Measurements from ENCODE around the gene SLC15A3.

SLC15A3 gene

GRCh38 chr11:60923800-60924109 is 28.2 kb downstream of the SLC15A3 start:
- Histone ChIP-seq H3K9me3 (ENCODE audit: control insufficient read depth, low read length) (no peaks in the 10 kb centered on the region), H3K4me3 (ENCODE audit: low read length) (no peak overlapping the region), H3K36me3 (ENCODE audit: control insufficient read depth, insufficient read depth, low read length) (peaks cover 7% of the 10 kb centered on the region), H3K4me1 (ENCODE audit: control insufficient read depth, insufficient read depth, low read length) (peaks cover 17% of the 10 kb centered on the region), H3K9ac (ENCODE audit: low read length) (no peak overlapping the region), H3K27me3 (ENCODE audit: control insufficient read depth, insufficient read depth, low read length) (peaks cover 25% of the 10 kb centered on the region)

GRCh38 chr11:60923326-60923725 is 28.6 kb downstream of the SLC15A3 start:
- H3K4me1 ChIP-seq (ENCODE audit: control insufficient read depth, insufficient read depth, low read length) = peaks cover 17% of the 10 kb centered on the region
- H3K27me3 ChIP-seq (ENCODE audit: control insufficient read depth, insufficient read depth, low read length) = peaks cover 25% of the 10 kb centered on the region
- peaks cover 7% of the 10 kb centered on the region for H3K36me3 ChIP-seq (ENCODE audit: control insufficient read depth, insufficient read depth, low read length)
- no peaks in the 10 kb centered on the region for H3K9me3 ChIP-seq (ENCODE audit: control insufficient read depth, low read length)
- no peak overlapping the region for H3K9ac ChIP-seq (ENCODE audit: low read length)
- H3K4me3 ChIP-seq (ENCODE audit: low read length) = no peak overlapping the region

DNA sequence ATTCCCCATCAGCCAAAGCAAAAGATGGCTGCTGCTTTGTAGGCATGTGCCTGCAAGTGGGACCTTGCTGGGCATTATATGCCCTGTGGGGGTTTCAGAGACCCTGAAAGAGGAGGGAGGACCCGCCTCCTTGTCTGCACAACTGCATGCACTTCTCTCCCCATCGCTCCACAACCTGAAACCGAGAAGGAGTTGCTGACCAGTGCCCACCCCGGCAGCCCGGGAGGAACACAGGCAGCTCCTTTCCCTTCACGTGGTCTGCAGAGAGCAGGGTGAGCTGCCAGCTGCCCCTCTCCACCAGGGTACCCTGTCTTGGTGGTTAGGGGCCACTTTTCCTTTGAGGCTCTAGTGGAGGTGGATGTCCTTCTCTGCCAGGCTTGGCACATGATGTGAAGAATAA is 29.1 kb downstream of the SLC15A3 start:
- peaks cover 17% of the 10 kb centered on the region for H3K4me1 ChIP-seq (ENCODE audit: control insufficient read depth, insufficient read depth, low read length)

GRCh38 chr11:60921777-60922335 is 30.1 kb downstream of the SLC15A3 start:
- H3K4me3 ChIP-seq (ENCODE audit: low read length) = no peak overlapping the region
- H3K4me1 ChIP-seq (ENCODE audit: control insufficient read depth, insufficient read depth, low read length) = peaks cover 12% of the 10 kb centered on the region
- H3K9me3 ChIP-seq (ENCODE audit: control insufficient read depth, low read length) = no peaks in the 10 kb centered on the region
- peaks cover 19% of the 10 kb centered on the region for H3K27me3 ChIP-seq (ENCODE audit: control insufficient read depth, insufficient read depth, low read length)
- no peak overlapping the region for H3K9ac ChIP-seq (ENCODE audit: low read length)
- peaks cover 7% of the 10 kb centered on the region for H3K36me3 ChIP-seq (ENCODE audit: control insufficient read depth, insufficient read depth, low read length)

More for the DNA sequence above, 29.1 kb downstream of the SLC15A3 start:
- Histone ChIP-seq H3K27me3 (ENCODE audit: control insufficient read depth, insufficient read depth, low read length) (peaks cover 25% of the 10 kb centered on the region), H3K9me3 (ENCODE audit: control insufficient read depth, low read length) (no peaks in the 10 kb centered on the region), H3K36me3 (ENCODE audit: control insufficient read depth, insufficient read depth, low read length) (peaks cover 7% of the 10 kb centered on the region), H3K9ac (ENCODE audit: low read length) (no peak overlapping the region), H3K4me3 (ENCODE audit: low read length) (no peak overlapping the region)

- Histone ChIP-seq H3K9me3 (ENCODE audit: control insufficient read depth, low read length) (no peaks in the 10 kb centered on the region), H3K27me3 (ENCODE audit: control insufficient read depth, insufficient read depth, low read length) (peaks cover 17% of the 10 kb centered on the region), H3K4me3 (ENCODE audit: low read length) (no peak overlapping the region), H3K36me3 (ENCODE audit: control insufficient read depth, insufficient read depth, low read length) (peaks cover 7% of the 10 kb centered on the region), H3K9ac (ENCODE audit: low read length) (no peak overlapping the region), H3K4me1 (ENCODE audit: control insufficient read depth, insufficient read depth, low read length) (peaks cover 12% of the 10 kb centered on the region)
Measured at GRCh38 chr11:60921259-60921658, 30.7 kb downstream of the SLC15A3 start.

- Histone ChIP-seq H3K9ac (ENCODE audit: low read length) (no peak overlapping the region), H3K4me1 (ENCODE audit: control insufficient read depth, insufficient read depth, low read length) (peaks cover 13% of the 10 kb centered on the region), H3K4me3 (ENCODE audit: low read length) (no peak overlapping the region), H3K9me3 (ENCODE audit: control insufficient read depth, low read length) (no peaks in the 10 kb centered on the region), H3K36me3 (ENCODE audit: control insufficient read depth, insufficient read depth, low read length) (peaks cover 7% of the 10 kb centered on the region), H3K27me3 (ENCODE audit: control insufficient read depth, insufficient read depth, low read length) (peaks cover 5% of the 10 kb centered on the region)
Measured at GRCh38 chr11:60919956-60920355, 32.0 kb downstream of the SLC15A3 start.

GRCh38 chr11:60919320-60919719 is 32.7 kb downstream of the SLC15A3 start:
- Histone ChIP-seq H3K4me3 (ENCODE audit: low read length) (no peak overlapping the region), H3K9ac (ENCODE audit: low read length) (no peak overlapping the region), H3K27me3 (ENCODE audit: control insufficient read depth, insufficient read depth, low read length) (no peaks in the 10 kb centered on the region), H3K4me1 (ENCODE audit: control insufficient read depth, insufficient read depth, low read length) (peaks cover 8% of the 10 kb centered on the region), H3K9me3 (ENCODE audit: control insufficient read depth, low read length) (no peaks in the 10 kb centered on the region), H3K36me3 (ENCODE audit: control insufficient read depth, insufficient read depth, low read length) (peaks cover 7% of the 10 kb centered on the region)

DNA sequence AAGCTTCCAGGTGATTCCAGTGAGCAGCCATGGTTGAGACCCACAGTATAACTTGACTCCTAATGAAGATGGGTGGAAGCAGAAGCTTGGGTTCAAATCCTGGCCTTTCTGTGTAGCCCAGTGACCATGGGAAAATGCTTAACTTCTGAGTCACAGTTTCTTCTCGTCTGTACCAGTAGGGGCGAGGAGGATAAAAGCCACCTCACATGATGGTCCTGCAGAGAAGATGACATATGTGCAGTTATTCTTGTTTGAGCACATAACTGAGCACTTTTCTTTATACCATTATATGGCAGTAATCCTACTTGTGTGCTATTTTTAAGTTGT is 33.1 kb downstream of the SLC15A3 start:
- no peak overlapping the region for H3K4me3 ChIP-seq (ENCODE audit: low read length)
- no peaks in the 10 kb centered on the region for H3K9me3 ChIP-seq (ENCODE audit: control insufficient read depth, low read length)
- H3K27me3 ChIP-seq (ENCODE audit: control insufficient read depth, insufficient read depth, low read length) = no peaks in the 10 kb centered on the region
- H3K36me3 ChIP-seq (ENCODE audit: control insufficient read depth, insufficient read depth, low read length) = peaks cover 7% of the 10 kb centered on the region
- peaks cover 8% of the 10 kb centered on the region for H3K4me1 ChIP-seq (ENCODE audit: control insufficient read depth, insufficient read depth, low read length)
- H3K9ac ChIP-seq (ENCODE audit: low read length) = no peak overlapping the region

GRCh38 chr11:60918251-60918938 is 33.6 kb downstream of the SLC15A3 start:
- Histone ChIP-seq H3K4me3 (ENCODE audit: low read length) (no peak overlapping the region), H3K4me1 (ENCODE audit: control insufficient read depth, insufficient read depth, low read length) (peaks cover 11% of the 10 kb centered on the region), H3K36me3 (ENCODE audit: control insufficient read depth, insufficient read depth, low read length) (peaks cover 7% of the 10 kb centered on the region), H3K9me3 (ENCODE audit: control insufficient read depth, low read length) (no peaks in the 10 kb centered on the region), H3K27me3 (ENCODE audit: control insufficient read depth, insufficient read depth, low read length) (no peaks in the 10 kb centered on the region), H3K9ac (ENCODE audit: low read length) (no peak overlapping the region)

DNA sequence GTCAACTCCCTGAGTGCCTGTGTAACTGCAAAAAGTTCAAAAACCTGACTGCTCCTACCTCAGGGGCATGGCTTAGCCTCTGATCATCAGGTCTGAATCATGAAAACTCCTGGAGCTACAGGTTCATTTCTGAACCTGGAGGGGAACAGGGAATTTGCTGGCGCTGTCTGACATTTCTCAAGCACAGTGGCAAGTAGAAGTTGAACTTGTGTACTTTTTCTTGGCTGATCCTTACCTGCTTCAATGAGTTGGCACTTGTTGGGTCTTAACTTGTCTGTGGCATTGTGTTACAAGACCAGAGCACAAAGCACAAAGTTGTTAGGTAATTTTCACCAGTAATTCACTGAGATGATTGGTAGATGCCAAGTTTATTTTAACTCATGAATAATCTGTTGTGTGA is 34.7 kb downstream of the SLC15A3 start:
- Histone ChIP-seq H3K9me3 (ENCODE audit: control insufficient read depth, low read length) (no peaks in the 10 kb centered on the region), H3K36me3 (ENCODE audit: control insufficient read depth, insufficient read depth, low read length) (peaks cover 3% of the 10 kb centered on the region), H3K9ac (ENCODE audit: low read length) (no peak overlapping the region), H3K4me1 (ENCODE audit: control insufficient read depth, insufficient read depth, low read length) (peaks cover 15% of the 10 kb centered on the region), H3K27me3 (ENCODE audit: control insufficient read depth, insufficient read depth, low read length) (no peaks in the 10 kb centered on the region), H3K4me3 (ENCODE audit: low read length) (no peak overlapping the region)

GRCh38 chr11:60916669-60917206 is 35.2 kb downstream of the SLC15A3 start:
- Histone ChIP-seq H3K4me3 (ENCODE audit: low read length) (no peak overlapping the region), H3K9me3 (ENCODE audit: control insufficient read depth, low read length) (no peaks in the 10 kb centered on the region), H3K9ac (ENCODE audit: low read length) (no peak overlapping the region), H3K36me3 (ENCODE audit: control insufficient read depth, insufficient read depth, low read length) (no peaks in the 10 kb centered on the region), H3K4me1 (ENCODE audit: control insufficient read depth, insufficient read depth, low read length) (peaks cover 15% of the 10 kb centered on the region), H3K27me3 (ENCODE audit: control insufficient read depth, insufficient read depth, low read length) (no peaks in the 10 kb centered on the region)

- H3K9ac ChIP-seq (ENCODE audit: low read length) = peak overlapping the region; percentile 82
- H3K9me3 ChIP-seq (ENCODE audit: control insufficient read depth, low read length) = no peaks in the 10 kb centered on the region
- H3K4me3 ChIP-seq (ENCODE audit: low read length) = peak overlapping the region; percentile 93
- H3K36me3 ChIP-seq (ENCODE audit: control insufficient read depth, insufficient read depth, low read length) = no peaks in the 10 kb centered on the region
- no peaks in the 10 kb centered on the region for H3K27me3 ChIP-seq (ENCODE audit: control insufficient read depth, insufficient read depth, low read length)
- H3K4me1 ChIP-seq (ENCODE audit: control insufficient read depth, insufficient read depth, low read length) = peaks cover 15% of the 10 kb centered on the region
Measured at GRCh38 chr11:60915248-60915914, 36.6 kb downstream of the SLC15A3 start.
